HUES6 (cell line): Measurements from ENCODE around the gene PCLO.
"Not testable (repeated sequence)": the region's sequence is repeated elsewhere in the genome, so short reads cannot be mapped to it uniquely, and the experiment has no call there.

Experiments
- H3K27ac ChIP-seq: 2 replicates; pipeline ENCODE4 v1.7.0; 2013; ENCODE audit warnings: low read depth, mild to moderate bottlenecking, low read length, inconsistent platforms
- H3K27me3 ChIP-seq: 2 replicates; pipeline ENCODE4 v1.6.1; 2013; ENCODE audit warnings: low read length; ENCODE audit not compliant: control insufficient read depth, insufficient read depth
- H3K36me3 ChIP-seq: 2 replicates; pipeline ENCODE4 v1.6.1; 2013; ENCODE audit warnings: low read length; ENCODE audit not compliant: control insufficient read depth, insufficient read depth
- H3K4me1 ChIP-seq: 2 replicates; pipeline ENCODE4 v1.6.1; 2013; ENCODE audit warnings: low read length; ENCODE audit not compliant: control insufficient read depth, insufficient read depth
- H3K4me3 ChIP-seq: 2 replicates; pipeline ENCODE4 v1.5.1; 2013; ENCODE audit warnings: low read depth, low read length
- H3K9ac ChIP-seq: one replicate; pipeline ENCODE4 v1.6.1; 2013; ENCODE audit warnings: mild to moderate bottlenecking, low read length
- H3K9me3 ChIP-seq: 2 replicates; pipeline ENCODE4 v1.6.1; 2013; ENCODE audit warnings: low read depth, low read length; ENCODE audit not compliant: control insufficient read depth, insufficient read depth

PCLO gene

GRCh38 chr7:82897500-82897899, 265.2 kb downstream of the PCLO start:
- Histone ChIP-seq H3K9me3 (no peaks in the 10 kb centered on the region), H3K4me1 (no peaks in the 10 kb centered on the region), H3K36me3 (no peaks in the 10 kb centered on the region), H3K27ac (no peak overlapping the region), H3K27me3 (no peaks in the 10 kb centered on the region), H3K4me3 (no peak overlapping the region), H3K9ac (no peak overlapping the region)

- H3K9me3 ChIP-seq, H3K4me1 ChIP-seq, H3K9ac ChIP-seq, H3K36me3 ChIP-seq, H3K27me3 ChIP-seq, H3K27ac ChIP-seq, H3K4me3 ChIP-seq: not testable (repeated sequence)
Observed at GRCh38 chr7:82894341-82894740, 268.3 kb downstream of the PCLO start.

DNA sequence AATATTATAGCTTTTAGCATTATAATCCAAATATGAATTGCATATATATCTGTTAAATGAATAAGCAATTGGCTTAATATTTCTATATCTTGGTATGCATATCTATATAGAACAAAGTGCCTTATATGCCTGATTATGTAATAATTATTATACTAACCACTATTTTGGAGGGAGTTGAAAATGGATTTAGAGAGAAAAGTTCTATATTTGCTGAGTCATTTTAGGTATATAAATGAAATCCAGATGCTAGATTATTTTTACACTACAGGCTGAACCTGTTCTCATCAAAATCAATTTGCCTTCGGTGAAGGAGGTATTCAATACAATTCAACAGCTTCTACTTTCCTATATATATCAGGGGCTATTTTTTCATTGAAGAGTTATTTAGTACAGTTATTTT, 276.4 kb downstream of the PCLO start:
- Histone ChIP-seq H3K9me3 (no peaks in the 10 kb centered on the region), H3K27ac (no peak overlapping the region), H3K36me3 (no peaks in the 10 kb centered on the region), H3K9ac (no peak overlapping the region), H3K4me3 (no peak overlapping the region), H3K4me1 (no peaks in the 10 kb centered on the region), H3K27me3 (no peaks in the 10 kb centered on the region)

GRCh38 chr7:82865856-82866255, 296.8 kb downstream of the PCLO start:
- H3K9me3 ChIP-seq = no peaks in the 10 kb centered on the region
- no peaks in the 10 kb centered on the region for H3K36me3 ChIP-seq
- no peak overlapping the region for H3K27ac ChIP-seq
- H3K4me1 ChIP-seq = no peaks in the 10 kb centered on the region
- H3K9ac ChIP-seq = no peak overlapping the region
- H3K4me3 ChIP-seq = no peak overlapping the region
- H3K27me3 ChIP-seq = no peaks in the 10 kb centered on the region

GRCh38 chr7:82859106-82859850, 303.4 kb downstream of the PCLO start:
- H3K9me3 ChIP-seq = no peaks in the 10 kb centered on the region
- no peaks in the 10 kb centered on the region for H3K27me3 ChIP-seq
- H3K9ac ChIP-seq = no peak overlapping the region
- H3K36me3 ChIP-seq = no peaks in the 10 kb centered on the region
- no peak overlapping the region for H3K4me3 ChIP-seq
- no peaks in the 10 kb centered on the region for H3K4me1 ChIP-seq
- H3K27ac ChIP-seq = no peak overlapping the region

- Histone ChIP-seq H3K27ac (no peak overlapping the region), H3K27me3 (no peaks in the 10 kb centered on the region), H3K9me3 (no peaks in the 10 kb centered on the region), H3K9ac (no peak overlapping the region), H3K4me1 (no peaks in the 10 kb centered on the region), H3K4me3 (no peak overlapping the region), H3K36me3 (no peaks in the 10 kb centered on the region)
Observed at GRCh38 chr7:82851121-82851520, 311.6 kb downstream of the PCLO start.

DNA sequence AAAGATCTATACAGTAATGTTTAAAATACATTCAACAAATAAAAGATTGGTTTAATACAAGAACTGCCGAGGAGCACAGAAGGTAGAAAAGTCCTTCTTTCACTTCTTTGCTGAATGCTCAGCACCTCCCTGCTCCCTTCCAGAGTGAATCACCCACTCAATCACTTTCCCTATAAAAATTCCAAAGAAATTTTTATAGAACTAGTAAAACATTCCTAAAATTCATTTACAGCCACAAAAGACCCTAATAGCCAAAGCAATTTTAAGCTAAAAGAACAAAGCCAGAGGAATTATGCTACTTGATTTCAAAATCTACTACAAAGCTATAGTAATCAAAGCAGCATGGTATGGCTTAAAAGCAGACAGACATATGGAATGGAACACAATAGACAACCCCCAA, 320.9 kb downstream of the PCLO start:
- H3K36me3 ChIP-seq = no peaks in the 10 kb centered on the region

DNA sequence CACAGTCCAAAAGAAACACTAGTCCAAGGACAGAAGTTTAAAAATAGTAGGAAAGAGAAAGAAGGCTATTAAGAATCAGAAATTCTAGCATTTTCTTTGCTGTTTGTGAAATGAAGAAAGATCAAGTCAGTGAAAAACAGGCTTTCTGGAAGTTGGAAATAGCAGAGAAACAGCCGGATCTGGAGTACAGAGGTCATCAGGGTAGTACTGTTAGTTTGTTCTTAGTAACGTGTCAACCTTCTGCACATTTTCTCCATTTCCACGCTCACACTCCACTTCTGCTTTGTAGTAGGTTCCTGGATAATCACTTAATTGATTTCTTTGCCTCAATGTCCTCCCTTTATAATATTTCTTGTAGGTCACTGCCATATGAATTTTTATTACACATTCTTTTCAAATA, 322.6 kb downstream of the PCLO start:
- H3K27ac ChIP-seq = no peak overlapping the region
- H3K4me3 ChIP-seq = no peak overlapping the region
- H3K9me3 ChIP-seq = peaks cover 4% of the 10 kb centered on the region; the same call in 1 of the 2 replicates
- H3K27me3 ChIP-seq = no peaks in the 10 kb centered on the region
- peaks cover 17% of the 10 kb centered on the region for H3K4me1 ChIP-seq
- no peak overlapping the region for H3K9ac ChIP-seq
- no peaks in the 10 kb centered on the region for H3K36me3 ChIP-seq

More for the DNA sequence above, 320.9 kb downstream of the PCLO start:
- Histone ChIP-seq H3K27me3 (no peaks in the 10 kb centered on the region), H3K9me3 (peaks cover 4% of the 10 kb centered on the region; the same call in 1 of the 2 replicates), H3K9ac (no peak overlapping the region), H3K4me3 (no peak overlapping the region), H3K27ac (no peak overlapping the region), H3K4me1 (peaks cover 19% of the 10 kb centered on the region)

DNA sequence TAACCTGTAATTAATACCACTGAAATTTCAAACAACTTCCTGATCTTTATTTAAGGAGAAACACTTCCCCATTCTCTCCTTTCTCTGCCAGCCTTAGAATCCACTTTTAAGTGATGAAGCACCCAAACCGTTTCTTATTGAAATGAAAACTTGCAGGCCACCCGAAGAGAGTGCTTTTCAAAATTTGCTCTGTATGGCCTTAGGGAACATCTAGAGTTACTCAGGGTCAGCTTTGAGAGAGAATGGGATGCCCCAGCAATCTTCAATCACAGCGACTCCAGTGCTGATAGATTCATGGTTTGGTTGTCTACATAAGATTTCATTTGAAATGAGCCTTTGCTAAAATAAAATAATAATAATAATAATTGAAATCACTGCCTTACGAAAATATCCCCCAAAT, 323.1 kb downstream of the PCLO start:
- H3K27ac ChIP-seq = no peak overlapping the region
- H3K9ac ChIP-seq = no peak overlapping the region
- peaks cover 17% of the 10 kb centered on the region for H3K4me1 ChIP-seq
- H3K36me3 ChIP-seq = no peaks in the 10 kb centered on the region
- H3K27me3 ChIP-seq = no peaks in the 10 kb centered on the region
- no peak overlapping the region for H3K4me3 ChIP-seq
- peaks cover 4% of the 10 kb centered on the region; the same call in 1 of the 2 replicates for H3K9me3 ChIP-seq

DNA sequence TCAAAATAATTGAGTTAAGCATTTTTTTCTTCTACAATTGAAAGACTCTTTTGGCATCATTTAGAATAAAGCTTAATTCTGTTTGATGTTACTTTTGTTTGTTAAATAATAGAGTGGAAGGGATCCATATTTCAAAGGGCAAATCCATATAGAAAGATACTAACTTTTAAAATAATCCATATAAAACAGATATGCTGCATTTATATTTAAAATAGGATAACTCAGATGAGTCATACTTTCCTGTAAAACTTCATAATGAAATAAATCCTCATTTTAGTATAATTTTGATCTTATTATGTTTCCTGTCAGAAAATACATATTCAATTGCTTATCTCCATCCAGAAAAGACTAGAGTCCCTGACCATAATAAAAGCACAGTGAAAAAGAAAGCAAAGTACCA, 323.6 kb downstream of the PCLO start:
- Histone ChIP-seq H3K9me3 (peaks cover 4% of the 10 kb centered on the region; the same call in 1 of the 2 replicates), H3K4me1 (peaks cover 17% of the 10 kb centered on the region), H3K27me3 (no peaks in the 10 kb centered on the region), H3K9ac (no peak overlapping the region), H3K27ac (no peak overlapping the region), H3K36me3 (no peaks in the 10 kb centered on the region), H3K4me3 (no peak overlapping the region)

GRCh38 chr7:82838314-82838713, 324.4 kb downstream of the PCLO start:
- Histone ChIP-seq H3K27me3 (no peaks in the 10 kb centered on the region), H3K27ac (no peak overlapping the region), H3K4me1 (peaks cover 17% of the 10 kb centered on the region), H3K4me3 (no peak overlapping the region), H3K36me3 (no peaks in the 10 kb centered on the region), H3K9ac (no peak overlapping the region), H3K9me3 (peaks cover 4% of the 10 kb centered on the region; the same call in 1 of the 2 replicates)
